Brain microvascular endothelial cell (primary cell): Measurements from ENCODE around the gene TMED8.
"Not testable (repeated sequence)": the region's sequence is repeated elsewhere in the genome, so short reads cannot be mapped to it uniquely, and the experiment has no call there.

Source experiments
- DNase-seq: peaks from one replicate; pipeline ENCODE4 v3.0.0-alpha.2; 2020
- H3K27ac ChIP-seq: fragments of 250-450 bp; sonication (Bioruptor Pico); 2 replicates; pipeline ENCODE4 v1.5.1; 2020; ENCODE audit warnings: mild to moderate bottlenecking, moderate library complexity
- H3K27me3 ChIP-seq: fragments of 250-450 bp; sonication (Bioruptor Pico); replicated peaks from 2 replicates; pipeline ENCODE4 v1.5.1; 2020; ENCODE audit warnings: mild to moderate bottlenecking
- H3K36me3 ChIP-seq: fragments of 250-450 bp; sonication (Bioruptor Pico); replicated peaks from 2 replicates; pipeline ENCODE4 v1.5.1; 2020; ENCODE audit warnings: mild to moderate bottlenecking
- H3K4me3 ChIP-seq: 2 replicates; pipeline ENCODE4 v1.5.1; 2011; ENCODE audit warnings: low read depth, mild to moderate bottlenecking, control low read depth, low read length, moderate library complexity
- in situ Hi-C: cut with HindIII; loops from 2 replicates; pipeline ENCODE4 v1.10.0; 2017; ENCODE audit warnings: low sequenced_read_pairs, low pct_ligation_motif_present
- TF ChIP-seq, protein P1 (sequence below): IDR thresholded peaks from 2 replicates; pipeline ENCODE4 v1.5.1; 2011; ENCODE audit warnings: low read depth, mild to moderate bottlenecking, moderate library complexity, low read length, control low read depth, inconsistent platforms; ENCODE audit errors: missing control alignments

The TMED8 gene

DNA sequence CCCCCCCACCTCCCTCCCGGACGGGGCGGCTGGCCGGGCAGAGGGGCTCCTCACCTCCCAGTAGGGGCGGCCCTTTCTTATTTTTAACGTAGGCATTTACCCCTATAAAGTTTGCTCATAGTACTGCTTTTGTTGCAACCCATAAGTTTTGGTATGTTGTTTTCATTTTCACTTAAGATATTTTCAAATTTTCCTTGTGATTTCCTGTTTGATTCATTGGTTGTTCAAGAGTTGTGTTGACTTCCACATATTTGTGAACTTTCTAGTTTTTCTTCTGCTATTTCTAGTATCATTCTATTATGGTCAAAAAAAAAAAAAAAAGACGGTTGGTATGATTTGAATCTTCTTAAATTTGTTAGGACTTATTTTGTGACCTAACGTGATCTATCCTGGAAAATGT is 39.9 kb upstream of the TMED8 start:
- Histone ChIP-seq H3K27me3 (no peaks in the 10 kb centered on the region), H3K36me3 (no peaks in the 10 kb centered on the region), H3K27ac (no peak overlapping the region), H3K4me3 (no peak overlapping the region)
- in situ Hi-C loops, result no loop called here
- TF ChIP-seq, protein P1, sequence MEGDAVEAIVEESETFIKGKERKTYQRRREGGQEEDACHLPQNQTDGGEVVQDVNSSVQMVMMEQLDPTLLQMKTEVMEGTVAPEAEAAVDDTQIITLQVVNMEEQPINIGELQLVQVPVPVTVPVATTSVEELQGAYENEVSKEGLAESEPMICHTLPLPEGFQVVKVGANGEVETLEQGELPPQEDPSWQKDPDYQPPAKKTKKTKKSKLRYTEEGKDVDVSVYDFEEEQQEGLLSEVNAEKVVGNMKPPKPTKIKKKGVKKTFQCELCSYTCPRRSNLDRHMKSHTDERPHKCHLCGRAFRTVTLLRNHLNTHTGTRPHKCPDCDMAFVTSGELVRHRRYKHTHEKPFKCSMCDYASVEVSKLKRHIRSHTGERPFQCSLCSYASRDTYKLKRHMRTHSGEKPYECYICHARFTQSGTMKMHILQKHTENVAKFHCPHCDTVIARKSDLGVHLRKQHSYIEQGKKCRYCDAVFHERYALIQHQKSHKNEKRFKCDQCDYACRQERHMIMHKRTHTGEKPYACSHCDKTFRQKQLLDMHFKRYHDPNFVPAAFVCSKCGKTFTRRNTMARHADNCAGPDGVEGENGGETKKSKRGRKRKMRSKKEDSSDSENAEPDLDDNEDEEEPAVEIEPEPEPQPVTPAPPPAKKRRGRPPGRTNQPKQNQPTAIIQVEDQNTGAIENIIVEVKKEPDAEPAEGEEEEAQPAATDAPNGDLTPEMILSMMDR, result no peak
- DNase-seq, result no peak

DNA sequence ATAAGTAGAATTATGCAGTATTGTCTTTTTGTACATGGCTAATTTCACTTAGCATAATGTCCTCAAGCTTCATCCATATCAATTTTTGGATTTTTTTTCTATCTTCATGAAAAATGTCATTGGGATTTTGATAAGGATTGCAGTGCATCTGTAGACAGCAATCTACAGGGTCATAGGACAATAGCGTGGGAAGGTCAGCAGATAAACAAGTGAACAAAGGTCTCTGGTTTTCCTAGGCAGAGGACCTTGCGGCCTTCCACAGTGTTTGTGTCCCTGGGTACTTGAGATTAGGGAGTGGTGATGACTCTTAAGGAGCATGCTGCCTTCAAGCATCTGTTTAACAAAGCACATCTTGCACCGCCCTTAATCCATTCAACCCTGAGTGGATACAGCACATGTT is 39.2 kb upstream of the TMED8 start:
- H3K27me3 ChIP-seq, in situ Hi-C loops, H3K4me3 ChIP-seq, H3K27ac ChIP-seq, DNase-seq, H3K36me3 ChIP-seq: not testable (repeated sequence)

DNA sequence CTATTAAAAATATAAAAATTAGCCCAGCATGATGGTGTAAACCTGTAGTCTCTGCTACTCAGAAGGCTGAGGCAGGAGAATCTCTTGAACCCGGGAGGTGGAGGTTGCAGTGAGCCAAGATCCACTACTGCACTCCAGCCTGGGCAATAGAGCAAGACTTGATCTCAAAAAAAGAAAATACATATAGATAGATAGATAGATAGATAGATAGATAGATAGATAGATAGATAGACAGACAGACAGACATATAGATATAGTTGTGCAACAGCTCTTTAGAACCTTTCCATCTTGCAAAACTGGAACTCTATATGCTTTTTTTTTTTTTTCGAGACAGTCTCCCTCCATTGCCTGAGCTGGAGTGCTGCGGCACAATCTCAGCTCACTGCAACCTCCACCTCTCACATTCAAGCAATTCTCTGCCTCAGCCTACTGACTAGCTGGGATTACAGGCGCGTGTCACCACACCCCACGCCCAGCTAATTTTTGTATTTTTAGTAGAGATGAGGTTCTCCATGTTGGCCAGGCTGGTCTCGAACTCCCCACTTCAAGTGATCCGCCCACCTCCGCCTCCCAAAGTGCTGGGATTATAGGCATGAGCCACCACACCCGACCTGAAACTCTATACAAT is 38.6 kb upstream of the TMED8 start:
- DNase-seq, H3K4me3 ChIP-seq, H3K27ac ChIP-seq, H3K36me3 ChIP-seq, in situ Hi-C loops, H3K27me3 ChIP-seq: not testable (repeated sequence)

DNA sequence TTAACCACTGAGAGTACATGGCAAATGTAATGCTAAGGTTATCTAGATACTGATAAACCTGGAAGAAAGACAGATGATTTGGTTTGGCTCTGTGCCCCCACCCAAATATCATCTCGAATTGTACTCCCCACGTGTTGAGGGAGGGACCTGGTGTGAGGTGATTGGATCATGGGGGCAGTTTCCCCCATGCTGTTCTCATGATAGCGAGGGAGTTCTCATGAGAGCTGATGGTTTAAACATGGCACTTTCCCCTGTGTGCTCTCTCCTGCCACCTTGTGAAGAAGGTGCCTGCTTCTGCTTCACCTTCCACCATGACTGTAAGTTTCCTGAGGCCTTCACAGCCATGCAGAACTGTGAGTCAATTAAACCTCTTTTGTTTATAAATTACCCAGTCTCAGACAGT is 32.2 kb upstream of the TMED8 start:
- Histone ChIP-seq H3K4me3 (no peak overlapping the region), H3K27me3 (no peaks in the 10 kb centered on the region), H3K36me3 (no peaks in the 10 kb centered on the region), H3K27ac (no peak overlapping the region)
- no peak for DNase-seq
- TF ChIP-seq, protein P1, result peak; percentile 57
- in situ Hi-C loops, result no loop called here

DNA sequence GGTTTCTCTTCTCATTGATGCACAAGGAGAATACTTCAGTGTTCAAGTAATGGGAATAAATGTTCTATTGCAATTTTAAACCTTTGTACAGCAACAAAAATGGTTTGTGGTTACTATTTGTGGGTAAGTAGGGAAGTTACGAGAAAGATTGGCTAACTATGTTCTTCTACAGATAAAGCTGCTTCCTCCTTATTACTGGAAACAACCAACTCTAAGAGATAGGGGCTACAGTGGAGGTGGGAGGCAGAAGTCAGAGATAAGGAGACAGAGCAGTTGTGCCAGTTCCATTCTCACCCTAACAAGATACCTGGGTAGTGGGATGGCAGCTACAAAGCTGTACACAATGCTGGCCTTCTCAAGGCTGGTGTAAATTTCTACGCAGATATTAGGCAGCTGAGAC is 30.3 kb upstream of the TMED8 start:
- Histone ChIP-seq H3K36me3 (no peaks in the 10 kb centered on the region), H3K27ac (no peak overlapping the region), H3K4me3 (no peak overlapping the region), H3K27me3 (no peaks in the 10 kb centered on the region)
- TF ChIP-seq, protein P1, result no peak
- in situ Hi-C loops, result no loop called here
- no peak for DNase-seq

DNA sequence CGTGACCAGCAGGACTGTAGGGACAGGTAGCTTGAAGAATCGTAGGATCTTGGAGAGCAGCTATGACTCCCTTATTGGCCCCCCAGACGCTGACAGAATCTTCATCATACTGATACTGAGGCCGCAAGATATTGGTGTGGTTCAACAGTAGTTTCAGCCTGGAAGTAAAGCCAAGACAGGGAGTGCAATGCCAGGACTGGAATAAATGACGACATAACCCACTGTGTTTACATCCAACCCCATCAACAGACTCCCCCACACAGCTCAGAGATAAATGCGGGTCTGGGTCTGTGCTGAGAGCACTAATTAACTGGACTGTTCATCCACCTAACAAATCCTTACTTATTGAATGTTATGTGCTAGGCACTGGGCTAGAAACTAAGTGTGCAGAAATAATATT is 29.8 kb upstream of the TMED8 start:
- Histone ChIP-seq H3K36me3 (no peaks in the 10 kb centered on the region), H3K27me3 (no peaks in the 10 kb centered on the region), H3K27ac (no peak overlapping the region), H3K4me3 (no peak overlapping the region)
- TF ChIP-seq, protein P1, result no peak
- DNase-seq, result no peak
- in situ Hi-C loops, result no loop called here

DNA sequence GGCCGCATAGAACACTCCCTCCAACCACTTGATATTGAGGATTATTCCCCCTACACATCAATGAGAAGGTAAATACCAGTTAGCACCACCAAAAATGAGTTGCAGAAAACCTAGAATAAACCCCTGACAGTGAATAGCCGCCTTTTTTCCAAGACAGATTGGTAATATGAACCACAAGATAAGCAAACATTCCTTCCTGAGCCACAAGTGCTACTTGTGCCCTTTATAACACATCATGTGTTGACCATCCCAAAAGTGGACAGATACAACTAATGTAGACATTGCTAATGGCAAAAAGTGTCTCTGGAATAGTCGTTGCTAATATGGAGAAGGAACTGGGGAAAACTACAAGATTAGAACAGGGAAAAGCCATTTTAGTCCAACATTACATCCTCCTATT is 29.2 kb upstream of the TMED8 start:
- Histone ChIP-seq H3K4me3 (no peak overlapping the region), H3K36me3 (no peaks in the 10 kb centered on the region), H3K27ac (no peak overlapping the region), H3K27me3 (no peaks in the 10 kb centered on the region)
- no peak for DNase-seq
- TF ChIP-seq, protein P1, result no peak
- in situ Hi-C loops, result no loop called here
